GM18526 (cell line): ENCODE data around the gene AUH.

Source experiments
- POLR2A ChIP-seq: IDR thresholded peaks from 3 replicates; pipeline ENCODE4 v1.6.1; 2011; ENCODE audit not compliant: insufficient read length; ENCODE audit errors: extremely low read depth

AUH gene

DNA sequence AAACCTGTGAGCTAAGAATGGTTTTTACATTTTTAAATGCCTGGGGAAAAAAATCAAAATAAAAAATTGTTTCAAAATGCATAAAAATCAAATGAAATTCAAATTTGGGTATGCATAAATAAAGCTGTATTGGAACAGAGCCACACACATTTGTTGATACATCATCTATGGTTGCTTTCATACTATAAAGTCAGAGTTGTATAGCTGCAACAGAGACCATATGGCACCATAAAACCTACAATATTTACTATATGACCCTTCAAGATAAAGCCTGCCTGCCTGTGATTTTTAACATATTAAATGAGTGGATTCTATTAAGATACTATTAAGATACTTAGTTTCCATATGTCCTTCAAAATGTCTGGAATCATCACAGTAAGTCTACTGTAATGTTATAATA lies 40.0 kb downstream of the AUH start:
- TF ChIP-seq POLR2A: no peak

DNA sequence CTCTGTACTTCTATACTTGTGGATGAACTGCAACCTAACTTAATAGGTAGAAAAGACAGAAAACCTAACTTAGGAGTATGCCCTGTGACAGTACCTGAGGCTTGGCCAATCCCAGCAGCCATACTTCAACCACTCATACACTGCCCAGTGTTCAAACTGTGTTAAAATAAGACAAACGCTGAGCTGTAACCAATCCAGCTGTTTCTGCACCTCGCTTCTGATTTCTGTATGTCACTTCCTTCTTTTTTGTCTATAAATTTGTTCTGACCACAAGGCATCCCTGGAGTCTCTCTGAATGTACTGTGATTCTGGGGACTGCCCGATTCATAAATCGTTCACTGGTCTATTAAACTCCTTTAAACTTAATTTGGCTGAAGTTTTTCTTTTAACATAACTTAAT lies 41.4 kb downstream of the AUH start:
- TF ChIP-seq POLR2A: no peak

DNA sequence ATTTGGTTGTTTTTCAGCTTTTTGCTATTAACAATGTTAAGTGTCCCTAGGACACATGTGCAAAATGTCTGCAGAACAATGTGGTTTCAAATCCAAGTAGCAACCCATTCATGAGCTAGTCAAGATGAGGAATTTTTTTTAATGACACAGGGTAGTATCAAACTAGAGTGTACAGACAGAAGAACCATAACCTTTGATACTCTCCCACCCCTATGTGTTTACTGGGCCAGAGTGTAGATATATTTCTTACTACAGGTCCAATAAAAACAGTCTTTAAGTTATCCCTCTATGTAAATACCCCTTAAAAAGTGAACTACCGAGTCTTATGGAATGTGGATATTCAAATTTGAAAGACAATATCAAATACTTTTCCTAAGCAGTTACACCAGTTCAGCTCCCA lies 45.6 kb downstream of the AUH start:
- TF ChIP-seq POLR2A: no peak

DNA sequence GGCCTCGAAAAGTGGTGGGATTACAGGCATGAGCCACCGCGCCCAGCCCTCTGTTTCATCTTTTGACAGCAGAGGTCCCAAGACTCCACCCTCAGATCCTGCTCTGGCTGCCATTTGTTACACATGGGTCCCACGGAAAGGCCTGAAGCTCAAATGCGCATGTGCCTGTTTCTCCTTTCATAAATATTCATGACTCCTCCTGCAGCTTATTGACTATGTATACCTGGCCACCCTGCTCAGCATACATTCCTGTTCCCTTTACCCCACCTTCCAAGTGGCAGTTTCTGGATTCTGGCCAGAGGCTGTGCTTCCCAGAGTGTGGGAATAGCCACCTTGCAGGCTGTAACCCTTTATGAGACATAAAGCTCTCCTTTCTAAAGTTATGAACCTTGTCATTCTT lies 46.5 kb downstream of the AUH start:
- no peak for TF ChIP-seq POLR2A

DNA sequence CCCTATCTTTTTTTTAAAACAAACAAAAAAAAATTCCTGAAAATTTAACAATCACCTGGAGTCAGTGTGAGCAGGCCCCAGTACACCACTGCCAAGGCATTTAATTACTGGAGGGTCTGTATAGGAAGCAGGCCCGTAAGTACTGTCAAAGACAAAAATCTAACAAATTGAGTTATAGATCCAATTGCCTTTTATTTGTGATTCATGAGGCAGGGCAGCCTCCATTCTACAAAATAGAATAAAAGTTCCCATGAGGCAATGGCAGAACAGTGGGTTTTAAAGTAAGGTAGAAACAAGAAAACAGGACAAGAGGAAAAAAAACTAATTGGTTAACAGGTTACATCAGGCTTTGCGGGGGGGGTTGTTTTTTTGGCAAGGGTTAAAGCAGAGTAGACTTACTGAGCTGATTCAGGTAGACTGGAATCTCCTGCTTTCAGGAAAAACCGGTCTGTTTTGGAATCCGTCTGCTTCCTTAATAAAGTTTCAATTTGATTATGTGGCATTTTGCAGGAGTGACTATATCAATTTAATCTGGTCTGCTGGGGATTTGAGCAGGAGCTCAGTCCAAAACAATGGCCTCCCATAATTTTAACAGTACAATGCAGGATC lies 48.9 kb downstream of the AUH start:
- no peak for TF ChIP-seq POLR2A

DNA sequence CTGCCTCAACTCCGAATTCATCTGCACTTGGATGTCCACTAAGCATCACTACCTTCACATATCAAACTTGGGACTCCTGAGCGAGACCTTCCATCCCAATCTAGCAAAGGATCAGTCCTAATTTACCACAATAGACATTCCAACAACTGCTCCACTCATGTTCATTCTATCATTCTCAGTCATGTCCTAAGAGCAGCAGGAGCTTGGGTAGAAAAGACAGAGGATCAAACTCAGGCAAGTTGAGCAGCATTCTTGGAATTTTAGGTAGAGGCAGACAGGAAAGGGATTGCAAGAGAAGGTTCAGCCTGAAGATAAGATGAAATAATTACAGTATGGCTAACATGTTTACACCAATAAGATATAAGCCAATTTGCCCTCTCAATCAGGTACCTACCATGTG lies 51.7 kb downstream of the AUH start:
- TF ChIP-seq POLR2A: no peak

DNA sequence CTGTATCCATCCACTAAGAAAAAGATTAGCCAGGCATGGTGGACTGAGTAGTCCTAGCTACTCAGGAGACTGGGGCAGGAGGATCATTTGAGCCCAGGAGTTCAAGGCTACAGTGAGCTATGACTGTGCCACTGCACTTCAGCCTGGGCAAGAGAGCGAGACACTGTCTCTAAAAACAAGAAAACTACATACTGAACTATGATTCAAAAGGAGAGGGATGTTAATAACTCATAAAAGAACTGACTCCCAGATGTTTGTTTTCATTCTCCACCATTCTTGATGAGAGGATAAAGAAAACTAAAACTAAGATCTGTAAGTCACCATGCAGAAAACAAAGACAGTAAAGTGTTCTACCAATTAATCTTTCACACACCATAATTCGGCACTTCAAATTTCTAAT lies 53.5 kb downstream of the AUH start:
- no peak for TF ChIP-seq POLR2A

DNA sequence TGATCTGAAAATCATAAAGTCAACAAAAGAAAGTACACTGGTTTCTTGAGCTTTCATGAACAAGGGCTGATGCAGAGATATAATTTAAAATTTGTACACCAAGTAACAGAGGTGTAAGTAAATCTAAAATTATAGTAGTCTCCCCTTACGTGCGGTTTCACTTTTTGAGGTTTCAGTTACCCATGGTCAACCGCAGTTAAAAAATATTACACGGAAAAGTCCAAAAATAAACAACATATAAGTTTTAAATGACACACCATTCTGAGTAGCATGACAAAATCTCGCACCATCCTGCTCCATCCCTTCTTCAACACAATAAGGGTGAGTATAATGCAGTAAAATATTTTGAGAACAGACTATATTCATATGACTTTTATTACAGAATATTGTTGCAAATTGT lies 54.4 kb downstream of the AUH start:
- TF ChIP-seq POLR2A: no peak

DNA sequence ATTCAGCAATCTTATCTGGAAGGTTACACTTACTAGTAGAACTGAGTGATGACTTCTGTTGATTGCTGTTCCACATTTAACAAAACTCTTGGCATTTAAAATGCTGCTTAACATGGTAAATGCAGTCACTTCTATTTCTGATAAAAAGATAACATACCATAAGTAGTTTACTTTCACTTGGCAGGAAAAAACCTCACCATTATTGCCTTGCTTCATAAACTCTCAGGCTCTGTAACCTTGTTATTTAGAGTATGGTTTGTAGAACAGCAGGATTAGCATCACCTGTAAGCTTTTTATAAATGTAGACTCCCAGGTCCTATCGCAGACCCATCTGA lies 55.5 kb downstream of the AUH start:
- TF ChIP-seq POLR2A: no peak

DNA sequence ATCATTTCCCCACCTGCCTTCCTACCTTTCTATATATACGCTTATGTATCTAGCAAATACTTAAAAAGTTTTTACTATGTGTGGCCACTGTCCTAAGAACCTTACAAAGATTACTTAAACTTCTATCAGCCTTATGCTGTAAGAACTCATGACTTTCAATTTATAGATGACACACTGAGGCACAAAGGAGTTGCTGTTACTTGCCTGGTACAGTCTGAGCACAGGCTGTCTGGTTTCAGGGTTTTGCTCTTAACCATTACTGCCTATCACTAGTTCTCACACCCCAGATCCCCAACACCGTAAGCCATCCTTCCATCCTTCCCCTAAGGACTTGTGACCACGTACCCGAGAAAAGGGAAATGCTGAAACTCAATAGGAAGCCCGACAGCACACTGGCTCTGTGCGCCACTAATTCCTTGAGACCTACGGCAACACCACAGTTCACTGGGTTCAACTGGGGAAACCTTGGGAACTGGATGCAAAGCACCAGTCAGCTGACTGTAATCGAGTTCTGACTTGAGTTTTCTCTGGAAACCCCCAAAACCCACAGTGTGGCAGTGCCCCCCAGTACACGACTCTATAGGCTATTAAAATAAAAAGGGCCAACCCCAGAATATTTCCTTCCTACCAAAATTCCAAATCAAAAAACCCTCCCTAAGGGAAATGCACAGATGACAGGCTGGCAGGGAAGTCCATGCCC lies 56.0 kb downstream of the AUH start:
- TF ChIP-seq POLR2A: no peak

DNA sequence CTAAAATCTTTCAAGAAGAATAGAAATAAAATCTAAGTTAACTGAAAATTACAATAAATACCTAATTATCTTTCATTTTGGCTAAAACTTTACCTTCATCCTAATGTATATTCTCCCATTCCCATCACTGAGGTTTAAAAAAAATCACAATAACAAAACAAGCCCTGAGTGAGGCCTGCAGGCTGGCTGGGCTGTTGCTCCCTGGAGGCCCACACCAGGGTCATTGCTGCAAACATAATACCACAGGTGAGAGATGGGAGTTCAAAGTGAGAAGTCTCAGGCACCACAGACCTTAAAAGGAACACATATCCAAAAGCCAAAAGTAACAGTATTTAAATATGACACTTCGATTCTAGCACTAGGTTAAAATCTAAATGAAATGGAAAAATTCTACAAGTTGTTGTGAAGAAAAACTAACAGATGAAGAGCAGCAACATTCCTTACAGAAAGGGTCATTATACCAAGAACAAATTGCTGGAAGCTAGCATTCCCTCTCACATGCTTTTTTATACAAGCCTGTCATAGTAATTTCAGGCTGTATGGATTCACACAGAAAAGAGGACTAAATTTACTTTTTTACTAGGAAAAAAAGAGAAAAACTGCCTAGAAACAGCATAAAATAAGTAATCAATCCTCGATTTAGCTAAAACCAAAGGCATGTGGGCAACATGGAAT lies 57.8 kb downstream of the AUH start:
- TF ChIP-seq POLR2A: no peak

DNA sequence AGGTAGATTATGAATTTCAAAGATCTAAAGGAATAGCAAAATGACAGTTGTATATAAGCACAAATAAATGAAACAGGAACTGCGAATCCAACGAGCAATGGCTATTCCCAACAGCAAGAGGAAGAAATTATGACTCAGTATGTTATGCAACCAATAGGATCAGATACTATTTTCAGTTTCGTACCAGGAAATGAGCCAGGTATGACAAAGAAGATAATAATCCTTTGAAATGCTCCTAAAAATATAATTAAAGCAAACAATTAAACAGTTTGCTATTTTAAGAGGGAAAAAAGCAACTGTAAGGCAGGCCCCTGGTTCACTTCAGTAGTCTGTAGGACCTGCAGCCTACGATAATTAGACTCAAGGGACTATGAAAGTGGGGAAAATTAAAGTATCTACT lies 58.9 kb downstream of the AUH start:
- TF ChIP-seq POLR2A: no peak

DNA sequence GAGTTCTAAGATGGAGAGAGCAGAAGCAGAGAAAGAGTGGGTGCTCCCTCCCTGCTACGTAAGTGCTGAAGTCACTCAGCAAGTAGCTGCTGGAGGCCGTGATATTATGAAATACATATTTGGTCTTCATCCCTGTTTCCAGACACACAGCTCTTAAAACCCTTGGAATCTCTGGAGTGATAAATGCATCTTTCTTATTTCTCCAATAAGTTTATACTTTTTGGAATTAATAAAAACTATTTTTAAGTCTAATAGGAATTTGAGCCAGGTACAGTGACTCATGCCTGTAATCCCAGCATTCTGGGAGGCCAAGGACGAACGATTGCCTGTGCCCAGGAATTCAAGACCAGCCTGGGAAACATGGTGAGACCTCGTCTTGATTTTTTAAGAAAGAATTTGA lies 60.6 kb downstream of the AUH start:
- no peak for TF ChIP-seq POLR2A

DNA sequence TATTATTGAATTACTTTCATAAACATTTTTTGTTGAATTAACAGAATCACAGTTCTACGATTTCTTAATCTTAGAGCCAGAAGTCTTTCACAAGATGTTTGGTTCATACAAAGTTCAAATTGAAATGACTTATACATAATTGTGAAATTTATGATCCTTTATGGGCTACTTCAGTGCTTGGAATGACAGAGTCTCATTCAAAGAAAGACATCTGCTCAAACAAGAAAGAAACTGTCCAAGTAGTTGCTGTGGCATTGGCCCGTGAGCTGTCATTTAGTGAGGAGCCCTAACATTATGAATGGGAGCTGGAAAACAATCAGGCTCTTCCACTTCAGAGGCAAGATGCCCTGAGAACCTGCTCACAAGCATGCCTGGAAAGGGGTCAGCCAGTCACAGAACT lies 63.4 kb downstream of the AUH start:
- TF ChIP-seq POLR2A: no peak

DNA sequence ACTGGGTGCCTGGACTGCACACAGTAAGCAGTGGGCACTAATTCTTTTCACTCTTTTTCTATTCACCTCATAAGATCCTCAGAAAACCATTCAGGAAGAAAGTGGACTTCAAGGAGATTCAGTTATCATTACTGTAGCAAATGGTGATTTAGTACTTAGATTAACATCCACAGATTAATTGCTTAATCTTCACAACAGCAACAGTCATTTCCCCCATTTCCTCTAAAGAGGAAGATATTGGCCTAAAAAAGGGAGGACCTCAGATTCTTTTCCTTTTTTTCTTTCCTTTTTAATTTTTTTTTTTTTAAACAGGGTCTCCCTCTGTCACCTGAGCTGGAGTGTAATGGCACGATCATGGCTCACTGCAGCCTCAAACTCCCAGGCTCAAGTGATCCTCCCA lies 64.4 kb downstream of the AUH start:
- no peak for TF ChIP-seq POLR2A

DNA sequence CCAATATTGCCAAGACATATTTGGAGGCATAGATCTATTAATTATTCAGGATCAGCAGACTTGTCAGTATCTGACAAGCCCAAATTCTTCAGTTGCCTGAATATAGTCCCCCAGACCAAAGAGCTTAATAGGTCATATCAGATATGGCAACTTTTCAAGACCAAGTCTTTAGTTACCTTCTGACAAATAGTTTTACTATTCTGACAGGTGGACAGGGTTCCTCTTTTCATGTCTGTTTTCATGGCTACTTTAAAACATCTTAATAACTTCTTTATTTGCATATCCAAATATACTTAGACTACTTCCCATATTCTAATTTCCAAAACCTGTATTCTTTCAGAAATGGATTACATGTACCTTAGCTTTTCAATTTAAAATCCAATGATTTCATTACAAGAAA lies 65.4 kb downstream of the AUH start:
- no peak for TF ChIP-seq POLR2A

DNA sequence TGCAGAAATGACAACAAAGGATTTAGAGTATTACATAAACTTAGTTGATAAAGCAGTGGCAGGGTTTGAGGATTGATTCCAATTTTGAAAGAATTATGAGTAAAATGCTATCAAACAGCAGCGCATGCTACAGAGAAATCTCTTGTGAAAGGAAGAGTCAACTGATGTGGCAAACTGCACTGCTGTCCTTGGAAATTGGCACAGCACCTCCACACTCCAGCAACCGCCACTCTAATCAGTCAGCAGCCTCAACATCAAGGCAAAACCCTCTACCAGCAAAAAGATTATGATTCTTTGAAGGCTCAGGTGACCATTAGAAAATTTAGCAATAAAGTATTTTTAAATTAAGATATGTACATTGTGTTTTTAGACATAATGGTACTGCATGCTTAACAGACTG lies 66.4 kb downstream of the AUH start:
- TF ChIP-seq POLR2A: no peak
